GM18520 (cell line): ENCODE results near the gene FAT1.

ENCODE experiments used
- ATAC-seq: cut with Tn5 transposase; IDR thresholded peaks from one replicate; pipeline ENCODE4 v1.9.1; 2021; ENCODE audit not compliant: unreplicated experiment

Gene FAT1

DNA sequence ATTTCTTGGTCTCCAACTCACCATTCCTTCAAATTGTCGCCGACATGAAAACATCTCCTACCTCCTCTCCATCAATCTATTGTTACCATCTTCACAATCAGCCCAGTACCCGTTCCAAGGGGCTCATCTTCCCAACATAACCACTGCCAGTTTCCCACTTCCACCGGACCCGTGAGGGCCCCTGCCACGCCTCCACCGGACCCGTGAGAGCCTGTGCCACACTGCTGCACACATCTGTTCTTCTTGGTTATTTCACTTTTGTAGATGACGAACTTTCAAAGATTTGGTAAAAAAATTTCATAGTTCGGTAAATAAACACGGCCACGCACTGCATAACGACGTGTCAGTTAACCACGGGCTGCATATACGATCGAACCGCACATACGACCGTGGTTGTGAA is 65.0 kb downstream of the FAT1 start:
- no peak for ATAC-seq

DNA sequence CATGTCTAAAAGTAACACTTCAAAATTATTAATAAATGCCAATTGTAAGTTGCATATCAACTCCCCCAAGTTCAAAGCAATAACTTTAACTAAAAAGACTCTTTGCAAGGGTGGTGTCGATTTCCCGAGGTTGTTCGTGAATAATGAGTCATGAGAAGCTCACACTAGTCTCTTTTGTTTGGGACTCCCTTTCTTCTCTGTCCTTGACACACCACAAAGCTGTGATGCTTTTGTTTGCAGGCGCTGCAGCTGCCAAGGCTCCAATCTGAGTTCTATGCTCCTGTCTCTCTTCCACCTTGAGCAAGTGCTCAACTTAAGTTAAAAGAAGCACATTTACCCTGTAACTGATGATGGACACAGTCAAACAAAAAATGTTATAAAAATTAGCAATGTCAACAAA is 65.9 kb downstream of the FAT1 start:
- no peak for ATAC-seq

DNA sequence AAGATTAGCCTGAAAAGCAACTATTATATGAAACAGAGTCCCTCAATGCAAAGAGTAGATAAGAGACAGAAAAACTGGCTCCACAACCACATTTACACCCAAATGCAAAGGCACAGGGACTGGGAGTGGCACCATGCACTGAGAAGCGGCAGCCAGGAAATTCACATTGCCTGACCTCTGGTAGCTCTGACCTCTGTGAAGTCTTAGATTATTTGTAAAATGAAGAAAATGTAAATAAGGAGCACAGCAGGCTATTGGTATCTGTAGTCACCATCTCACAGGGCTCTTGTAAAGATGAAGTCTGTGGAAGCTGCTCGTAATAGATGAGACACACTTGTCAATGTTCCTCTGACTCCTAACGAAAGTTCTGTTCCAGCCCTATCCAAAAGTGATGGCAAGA is 69.7 kb downstream of the FAT1 start:
- ATAC-seq, result no peak

DNA sequence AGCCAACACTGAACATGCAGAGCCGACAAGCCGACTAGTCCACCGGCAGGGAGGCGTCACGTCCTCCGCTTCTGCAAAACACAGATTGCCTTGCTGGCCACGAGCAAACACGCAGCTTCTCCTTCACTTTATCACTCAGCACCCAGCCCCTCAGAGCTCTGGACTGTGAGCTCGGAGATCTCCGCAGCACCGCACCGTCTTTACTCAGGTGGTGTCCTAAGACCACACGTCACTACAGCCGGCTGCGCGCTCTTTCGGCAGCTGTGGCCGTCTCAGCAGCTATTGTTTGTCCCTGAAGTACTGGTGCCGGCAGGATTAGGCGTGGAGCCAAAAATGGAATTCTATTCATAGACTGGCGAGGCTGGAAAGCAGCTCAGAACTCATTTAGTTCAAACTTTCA is 72.0 kb downstream of the FAT1 start:
- ATAC-seq, result no peak

DNA sequence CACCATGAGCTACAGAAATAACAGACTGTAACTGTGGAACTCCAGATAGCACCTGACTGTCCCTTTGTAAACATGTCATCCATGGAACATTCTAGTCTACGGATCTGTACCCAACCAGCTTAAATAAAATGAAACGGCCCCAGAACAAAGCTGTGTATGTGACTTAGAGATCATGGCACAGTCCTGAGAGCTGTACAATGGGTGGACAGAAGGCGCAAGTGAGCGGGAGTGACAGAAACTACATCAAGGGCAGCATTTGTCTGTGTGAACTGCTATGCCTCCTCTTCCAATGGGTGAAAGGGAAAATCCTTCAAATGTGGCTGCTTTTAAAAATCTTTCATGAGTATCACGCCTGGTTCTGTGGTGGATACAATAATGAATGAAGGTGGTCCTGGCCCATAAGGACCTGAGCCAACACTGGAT is 72.5 kb downstream of the FAT1 start:
- no peak for ATAC-seq

DNA sequence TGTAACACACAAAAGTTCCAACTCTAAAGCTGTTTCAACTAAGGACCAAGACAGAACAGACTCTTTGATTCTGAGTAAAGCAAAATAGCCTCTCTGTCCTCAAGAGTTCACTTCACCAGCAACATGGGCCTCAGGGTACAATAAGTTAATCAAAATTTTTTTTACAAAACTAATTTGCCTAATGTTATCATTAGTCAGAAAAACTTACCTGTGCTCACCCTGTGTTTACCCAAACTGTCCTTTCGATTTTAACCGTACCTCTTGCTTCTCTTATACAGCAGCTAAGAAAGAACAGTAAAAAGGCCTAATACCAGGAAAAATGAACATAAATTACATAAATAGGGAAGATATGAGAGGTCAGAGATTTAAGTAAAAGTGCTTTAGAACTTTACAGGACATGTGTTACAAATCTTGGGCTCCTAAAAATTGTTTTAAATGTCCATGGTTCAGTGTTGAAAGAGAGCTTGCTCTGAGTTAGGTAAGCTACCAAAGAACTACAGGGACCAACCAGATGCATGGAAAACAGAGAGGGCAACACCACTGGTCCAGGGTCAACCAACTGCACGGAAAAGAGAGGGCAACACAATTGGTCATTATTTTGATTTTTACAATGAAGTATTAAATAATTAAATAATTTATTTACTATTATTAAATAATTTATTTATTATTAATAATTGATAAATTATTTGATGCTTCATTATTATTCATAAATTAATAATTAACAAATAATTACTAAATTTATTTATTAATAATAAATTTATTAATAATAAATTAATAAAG is 73.1 kb downstream of the FAT1 start:
- ATAC-seq, result no peak

DNA sequence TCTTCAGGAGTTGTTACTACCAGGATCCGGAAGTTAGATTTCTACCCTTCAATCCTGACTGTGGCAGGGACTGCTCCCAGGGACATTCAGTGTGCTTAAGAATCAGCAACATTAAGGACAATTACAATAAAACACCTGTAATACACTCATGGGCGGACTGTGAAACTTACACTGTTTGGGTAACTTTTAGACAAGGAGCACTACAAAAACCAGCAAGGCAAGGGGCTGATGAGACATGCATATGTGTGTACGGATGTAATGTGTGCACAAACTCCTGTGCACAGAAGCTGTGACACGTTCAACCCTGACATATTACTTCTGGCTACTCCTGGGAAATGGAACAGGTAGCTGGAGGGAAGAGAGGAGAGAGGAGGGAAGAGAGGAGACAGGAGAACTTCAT is 75.8 kb downstream of the FAT1 start:
- ATAC-seq, result no peak

DNA sequence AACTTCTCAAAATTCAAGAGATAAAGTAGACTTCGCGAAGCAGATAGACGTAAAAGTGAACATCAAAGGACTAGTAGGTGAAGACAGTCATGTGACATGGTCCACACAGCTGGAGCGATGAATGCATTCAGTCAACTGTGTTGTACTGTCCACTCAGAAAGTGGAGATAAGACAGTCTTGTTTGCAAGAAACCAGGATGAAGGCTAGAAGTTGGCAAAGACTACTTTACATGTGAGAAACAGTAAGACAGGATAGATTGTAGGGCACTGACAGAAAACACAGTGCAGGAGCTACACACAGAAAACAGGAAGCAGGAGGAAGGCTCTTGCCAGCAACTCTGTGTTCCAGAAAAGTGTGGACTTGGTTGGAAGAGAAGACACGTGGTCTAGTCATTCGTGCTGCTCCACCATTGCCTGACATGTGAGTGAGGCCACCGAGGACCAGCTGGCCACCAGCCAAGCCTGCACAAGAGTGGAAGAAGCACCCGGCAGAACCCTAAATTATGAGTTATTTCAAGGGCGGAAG is 78.9 kb downstream of the FAT1 start:
- no peak for ATAC-seq

DNA sequence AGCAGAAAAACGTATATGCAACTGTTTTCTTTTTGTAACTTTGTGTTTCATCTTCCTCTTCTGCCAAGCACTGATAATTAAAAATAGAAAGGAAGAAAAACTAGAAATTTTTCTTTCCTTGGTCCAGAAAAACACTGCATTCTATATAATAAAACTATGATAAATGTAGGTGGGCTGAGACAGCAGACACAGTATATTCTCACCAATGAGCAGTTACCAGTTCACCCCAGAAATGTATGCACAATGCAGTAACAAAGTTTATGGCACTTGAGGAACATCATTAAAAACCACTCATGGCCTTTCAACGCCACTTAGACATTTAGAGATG is 79.4 kb downstream of the FAT1 start:
- no peak for ATAC-seq

DNA sequence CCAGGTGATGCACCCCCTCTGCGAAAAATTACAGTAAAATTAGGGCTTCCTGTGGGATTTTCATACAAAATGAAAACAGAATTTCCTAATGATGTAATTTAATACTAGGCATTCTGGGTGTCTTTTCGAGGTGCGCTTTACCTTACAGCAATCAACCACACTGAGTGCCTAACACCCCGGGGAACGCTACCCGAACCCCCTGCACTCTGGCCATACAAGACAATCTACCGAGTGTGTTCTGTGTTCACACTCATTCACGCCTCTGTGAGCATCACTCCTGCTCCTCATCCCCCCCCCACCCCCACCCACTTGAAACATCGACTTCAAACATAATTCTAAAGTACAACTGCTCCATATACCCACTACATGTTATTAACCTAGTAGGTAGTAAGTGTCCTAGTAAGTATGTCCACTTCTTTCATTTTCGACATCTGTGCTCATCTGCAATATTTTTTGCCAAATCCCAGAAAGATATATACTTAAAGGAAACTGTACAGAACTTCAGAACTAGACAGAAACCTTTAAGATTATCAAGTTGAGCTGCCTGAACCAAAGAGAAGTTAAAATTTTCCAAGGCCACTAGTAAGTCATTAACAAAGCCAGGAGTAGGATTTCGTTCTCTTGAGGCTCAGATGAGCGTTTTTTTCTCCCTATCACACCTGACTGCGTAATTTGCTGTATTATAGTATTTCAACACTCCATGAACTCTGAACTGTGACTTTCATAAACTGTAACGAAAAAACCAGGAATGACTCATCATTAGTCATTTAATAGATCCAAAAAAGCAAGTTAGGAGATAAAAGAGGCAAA is 80.0 kb downstream of the FAT1 start:
- no peak for ATAC-seq

DNA sequence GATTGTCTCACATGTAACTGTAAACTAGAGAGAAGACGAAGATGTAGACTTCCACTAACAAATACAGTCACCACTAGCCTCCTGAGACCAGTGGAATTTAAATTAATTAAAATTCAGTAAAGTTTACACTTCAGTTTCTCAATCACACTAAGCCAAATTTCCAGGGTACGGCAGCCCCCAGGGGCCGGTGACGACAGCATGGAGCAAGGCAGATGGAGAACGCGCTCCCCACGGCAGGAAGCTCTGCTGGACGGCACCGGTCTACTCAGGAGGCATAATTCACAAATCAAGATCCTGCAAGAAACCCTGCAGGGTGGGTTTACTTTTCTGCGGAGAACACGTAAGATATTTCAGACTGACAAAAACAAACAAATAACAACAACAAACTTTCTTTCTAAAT is 80.7 kb downstream of the FAT1 start:
- no peak for ATAC-seq

DNA sequence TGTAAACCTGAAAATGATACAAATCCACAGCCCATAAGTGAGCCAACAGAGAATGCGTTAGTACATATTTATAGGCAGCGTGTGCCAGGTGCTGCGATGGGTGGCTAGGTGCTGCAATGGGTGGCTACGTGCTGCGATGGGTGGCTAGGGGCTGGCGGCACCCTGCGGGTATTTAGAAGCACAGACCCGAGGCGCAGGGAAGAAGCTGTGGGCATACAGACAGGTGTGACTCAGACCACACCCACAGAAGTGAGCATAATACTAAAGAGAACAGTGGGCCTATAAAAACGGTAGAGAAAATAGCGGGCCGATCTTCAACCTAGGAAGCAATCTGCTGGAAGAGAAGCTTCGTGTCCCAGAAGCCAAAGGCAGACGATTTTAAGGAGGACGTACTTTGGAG is 81.1 kb downstream of the FAT1 start:
- no peak for ATAC-seq

DNA sequence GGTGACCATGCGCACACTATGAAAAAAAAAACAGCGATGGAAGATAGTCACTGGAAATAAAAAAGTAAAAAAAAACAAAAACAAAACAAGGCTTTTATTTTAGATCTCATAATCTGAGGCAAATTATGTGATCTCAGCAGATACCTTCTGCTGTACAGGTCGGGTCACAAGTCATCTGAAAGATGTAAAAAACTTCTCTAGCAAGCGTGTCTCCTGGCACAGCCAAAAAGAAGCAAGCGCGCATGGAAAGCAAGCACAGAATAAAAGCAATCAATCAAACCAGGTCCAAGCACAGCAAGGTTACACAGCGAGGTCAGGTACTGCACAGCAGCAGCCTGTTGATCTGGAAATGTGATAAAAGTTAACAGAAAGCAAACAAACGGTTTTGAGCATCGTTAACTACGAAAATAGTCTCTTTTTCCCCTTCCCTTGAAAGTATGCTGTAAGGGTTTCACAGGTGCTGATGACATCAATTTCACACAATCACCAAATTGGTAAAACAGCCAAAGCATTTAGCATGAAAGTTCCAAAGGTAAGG is 89.0 kb downstream of the FAT1 start:
- ATAC-seq, result no peak

DNA sequence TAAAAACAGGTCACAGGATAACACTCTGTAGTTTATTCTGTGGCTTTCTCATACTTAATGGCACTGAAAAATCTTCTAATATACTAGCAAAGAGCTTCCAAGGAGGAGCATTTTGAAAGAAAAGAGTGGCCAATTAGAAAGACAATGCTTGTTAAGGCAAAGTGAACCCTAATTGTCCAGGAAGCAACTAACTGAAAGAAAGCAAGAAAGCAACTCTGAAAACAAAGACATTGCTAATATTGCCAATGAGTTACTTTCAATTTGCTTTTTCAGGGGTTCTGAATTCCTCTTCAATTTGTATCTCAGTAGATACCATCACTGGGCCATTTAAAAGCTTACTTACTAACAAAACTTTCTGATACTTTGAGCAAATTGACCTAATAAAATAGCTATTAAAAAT is 89.8 kb downstream of the FAT1 start:
- ATAC-seq, result no peak

DNA sequence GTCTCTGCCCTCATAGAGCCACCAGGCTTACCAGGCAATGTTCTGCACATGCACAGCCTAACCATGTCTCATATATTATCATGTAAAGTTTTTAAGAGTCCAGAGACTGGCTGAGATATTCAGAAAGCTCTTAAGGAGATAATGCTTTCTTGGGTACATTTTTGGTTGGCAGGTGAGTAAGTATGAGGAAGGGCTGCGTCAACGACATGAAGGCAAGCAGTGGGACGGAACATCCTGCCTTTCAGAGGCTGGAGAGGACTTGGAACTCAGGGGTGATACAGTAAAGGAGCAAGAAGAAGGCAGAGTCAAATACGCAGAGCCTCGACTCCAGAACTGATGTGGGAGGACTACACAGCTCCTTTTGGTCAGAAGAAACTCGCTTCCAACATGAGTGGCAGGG is 93.5 kb downstream of the FAT1 start:
- ATAC-seq, result no peak

DNA sequence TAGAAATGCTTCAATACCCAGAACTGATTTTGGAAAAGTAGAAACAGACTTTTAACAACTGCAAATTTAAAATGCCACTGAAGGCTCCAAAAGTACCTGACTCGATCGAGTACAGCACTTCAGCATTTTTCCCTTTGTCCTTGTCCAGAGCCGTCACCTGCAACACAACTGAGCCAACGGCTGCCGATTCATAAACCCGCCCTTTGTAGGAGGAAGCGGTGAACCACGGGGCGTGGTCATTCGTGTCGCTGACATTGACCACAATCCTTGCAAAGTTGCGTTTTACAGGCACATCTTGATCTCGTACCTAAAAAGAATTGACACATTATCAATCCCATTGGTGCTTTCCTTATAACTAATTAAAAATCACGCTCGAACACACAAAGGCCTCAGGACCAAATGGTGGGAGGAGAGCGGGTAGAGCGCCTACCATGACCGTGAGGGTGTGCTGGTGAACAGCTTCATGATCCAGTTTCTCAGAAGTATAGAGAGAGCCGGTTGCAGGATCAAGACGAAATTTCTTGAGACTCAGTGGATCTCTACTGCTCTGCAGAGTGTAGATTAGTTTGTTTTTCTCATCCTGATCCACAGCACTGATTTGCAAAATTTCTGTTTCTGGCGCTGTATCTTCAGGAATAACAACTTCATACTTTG is 95.5 kb downstream of the FAT1 start:
- ATAC-seq, result no peak

DNA sequence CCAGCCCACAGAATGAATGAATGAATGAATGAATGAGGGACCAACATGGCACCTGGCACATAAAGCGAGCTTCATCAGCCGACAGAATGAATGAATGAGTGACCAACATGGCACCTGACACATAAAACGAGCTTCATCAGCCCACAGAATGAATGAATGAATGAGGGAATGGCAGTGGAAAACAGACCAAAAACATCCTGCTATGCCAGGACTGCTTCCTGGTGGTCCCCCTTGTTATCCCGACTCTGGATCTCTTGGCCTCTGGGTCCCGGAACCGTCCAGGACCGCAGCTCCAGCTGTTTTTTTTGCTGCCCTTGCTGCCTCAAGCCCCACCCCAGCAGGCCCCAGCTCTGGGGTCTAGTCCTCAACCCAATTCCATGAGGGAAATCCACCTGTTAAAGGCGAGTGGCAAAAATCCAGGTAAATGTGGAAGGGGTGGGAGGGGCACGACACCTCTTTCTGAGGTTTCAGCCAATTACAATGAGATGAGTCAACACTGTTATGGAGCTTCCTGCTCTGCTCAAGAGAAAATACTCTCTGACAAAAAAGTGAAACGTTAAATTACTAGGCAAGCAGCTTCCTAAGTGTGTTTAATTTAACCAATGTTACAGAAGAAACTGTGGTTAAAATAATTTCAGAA is 96.3 kb downstream of the FAT1 start:
- no peak for ATAC-seq

DNA sequence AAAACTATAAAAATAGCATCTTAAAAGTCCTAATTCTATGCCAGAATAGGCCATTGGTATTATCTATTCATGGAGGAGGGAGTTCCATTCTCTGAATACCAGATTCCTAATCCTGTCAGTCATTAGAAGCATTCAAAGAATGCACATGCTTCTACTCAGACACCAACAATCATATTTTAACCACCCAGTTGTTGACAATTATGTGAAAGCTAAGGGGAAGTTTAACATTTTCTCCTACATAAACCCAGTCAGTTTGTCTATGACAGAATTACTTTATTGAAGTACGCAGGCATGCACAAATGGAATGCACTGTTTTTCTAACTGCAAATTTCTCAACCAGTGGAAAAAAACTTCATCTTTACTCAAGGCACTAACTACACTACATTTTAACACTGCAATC is 98.7 kb downstream of the FAT1 start:
- no peak for ATAC-seq

DNA sequence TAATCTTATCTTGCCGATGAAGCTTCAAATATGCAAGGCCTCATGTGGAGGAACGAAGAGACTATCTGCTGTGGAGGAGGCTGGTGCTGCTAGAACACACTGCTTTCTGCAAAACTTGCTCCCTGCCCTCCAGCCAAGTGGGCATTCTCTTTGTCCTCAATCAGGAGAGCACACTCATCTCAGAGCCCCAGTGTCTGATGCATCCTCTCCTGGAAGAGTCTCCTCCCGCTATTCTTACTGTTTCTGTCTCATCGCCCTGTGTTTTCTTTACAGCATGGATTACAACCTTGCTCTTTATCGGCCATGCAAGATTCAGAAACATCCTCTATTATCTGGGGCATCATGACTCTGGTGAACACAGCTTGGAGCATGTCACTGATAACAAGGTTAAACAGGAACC is 100.1 kb downstream of the FAT1 start:
- ATAC-seq, result no peak

DNA sequence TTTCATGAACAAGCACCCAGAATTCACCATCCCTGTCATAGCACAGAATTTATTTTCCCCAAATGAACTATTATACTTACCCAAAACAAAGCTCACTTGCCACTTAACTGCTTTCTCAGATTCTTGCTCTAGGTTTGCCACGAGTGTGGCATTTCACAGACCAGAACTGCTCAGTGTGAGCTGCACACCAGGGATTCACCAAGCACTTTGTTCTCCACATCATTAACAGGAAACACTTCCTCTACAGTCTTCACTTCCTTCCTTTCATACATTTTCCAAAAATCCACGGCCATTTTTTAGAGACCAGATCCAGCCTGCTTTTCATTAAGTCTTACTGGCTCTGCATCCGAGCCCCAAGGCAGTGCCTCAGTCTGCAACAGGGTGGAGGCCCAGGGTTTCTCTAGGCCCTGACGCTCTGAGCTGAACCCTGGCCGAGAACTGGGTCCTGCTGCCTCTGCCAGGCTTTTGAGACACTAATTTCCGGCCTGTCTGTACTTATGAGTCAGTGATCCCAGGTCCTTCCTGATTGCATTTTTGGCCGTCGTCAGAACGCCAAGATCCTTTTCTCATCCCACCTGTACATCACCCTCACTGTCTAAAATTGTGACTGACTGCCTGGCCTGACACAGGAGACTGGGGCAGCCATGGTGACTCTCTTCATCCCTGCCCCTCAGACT is 100.7 kb downstream of the FAT1 start:
- ATAC-seq, result no peak
